GM23338 (cell line): ENCODE data around the gene TTC28. TPM values are rescaled to one million over a fixed set of nuclear protein-coding genes. Genes with fewer than 3 reads are reported as not detected.

Source experiments
- ATAC-seq: fragments of 200-7000 bp; cut with Tn5 transposase; 3 replicates; pipeline ENCODE4 v1.9.1; 2020
- DNase-seq: peaks from one replicate; pipeline ENCODE4 v3.0.0-alpha.2; 2015; ENCODE audit warnings: low spot score
- H2AFZ ChIP-seq: fragments of 200-600 bp; sonication (generic); 2 replicates; pipeline ENCODE4 v1.8.0; 2016; ENCODE audit warnings: antibody characterized with exemption, mild to moderate bottlenecking, moderate library complexity
- H3F3A ChIP-seq: fragments of 200-600 bp; sonication (generic); replicated peaks from 2 replicates; pipeline ENCODE4 v1.8.0; 2017; ENCODE audit warnings: antibody characterized with exemption, mixed run types, low read depth
- H3K27ac ChIP-seq: fragments of 200-600 bp; sonication (generic); 2 replicates; pipeline ENCODE4 v1.6.1; 2016; ENCODE audit warnings: low read depth
- H3K27me3 ChIP-seq: fragments of 200-600 bp; sonication (generic); 2 replicates; pipeline ENCODE4 v1.8.0; 2016; ENCODE audit warnings: mild to moderate bottlenecking, mixed run types, moderate library complexity; ENCODE audit not compliant: insufficient read depth
- H3K36me3 ChIP-seq: fragments of 200-600 bp; sonication (generic); 2 replicates; pipeline ENCODE4 v1.8.0; 2016; ENCODE audit warnings: mild to moderate bottlenecking; ENCODE audit not compliant: insufficient read depth
- H3K4me1 ChIP-seq: fragments of 200-600 bp; sonication (generic); 2 replicates; pipeline ENCODE4 v1.8.0; 2016; ENCODE audit warnings: mild to moderate bottlenecking, moderate library complexity; ENCODE audit not compliant: insufficient read depth
- H3K4me2 ChIP-seq: fragments of 200-600 bp; sonication (generic); 2 replicates; pipeline ENCODE4 v1.7.1; 2017; ENCODE audit warnings: mixed run types
- H3K4me3 ChIP-seq: fragments of 200-600 bp; sonication (generic); 2 replicates; pipeline ENCODE4 v1.6.1; 2016; ENCODE audit warnings: mixed run types
- H3K79me2 ChIP-seq: fragments of 200-600 bp; sonication (generic); replicated peaks from 2 replicates; pipeline ENCODE4 v1.8.0; 2017; ENCODE audit warnings: mild to moderate bottlenecking; ENCODE audit not compliant: insufficient read depth
- H3K9me2 ChIP-seq: fragments of 200-600 bp; sonication (generic); 2 replicates; pipeline ENCODE4 v1.8.0; 2017; ENCODE audit not compliant: insufficient read depth
- H4K20me1 ChIP-seq: fragments of 200-600 bp; sonication (generic); replicated peaks from 2 replicates; pipeline ENCODE4 v1.8.0; 2017; ENCODE audit warnings: mild to moderate bottlenecking; ENCODE audit not compliant: insufficient read depth
- H3K27ac Mint-ChIP-seq: 2 replicates; pipeline ENCODE4 v1.8.0; 2020; ENCODE audit warnings: inconsistent platforms, mild to moderate bottlenecking, moderate library complexity, mixed read lengths
- H3K27me3 Mint-ChIP-seq: 3 replicates; pipeline ENCODE4 v1.8.0; 2022; ENCODE audit warnings: low read depth, mild to moderate bottlenecking, moderate library complexity, mixed read lengths, inconsistent platforms; ENCODE audit not compliant: insufficient read depth, poor library complexity
- H3K36me3 Mint-ChIP-seq: 3 replicates; pipeline ENCODE4 v1.8.0; 2021; ENCODE audit warnings: low read depth, mild to moderate bottlenecking, inconsistent platforms, moderate library complexity, mixed read lengths
- H3K4me1 Mint-ChIP-seq: 3 replicates; pipeline ENCODE4 v1.8.0; 2020; ENCODE audit warnings: mild to moderate bottlenecking, inconsistent platforms, mixed read lengths
- H3K4me3 Mint-ChIP-seq: 3 replicates; pipeline ENCODE4 v1.8.0; 2021; ENCODE audit warnings: moderate library complexity, mild to moderate bottlenecking, inconsistent platforms, mixed read lengths
- H3K9me3 Mint-ChIP-seq: 3 replicates; pipeline ENCODE4 v1.8.0; 2020; ENCODE audit warnings: moderate library complexity, mild to moderate bottlenecking, inconsistent platforms, mixed read lengths
- ETS1 ChIP-seq: IDR thresholded peaks from 2 replicates; pipeline ENCODE4 v1.6.1; 2016; ENCODE audit warnings: antibody characterized with exemption
- NANOG ChIP-seq: IDR thresholded peaks from 2 replicates; pipeline ENCODE4 v1.6.1; 2016; ENCODE audit warnings: antibody characterized with exemption, borderline replicate concordance
- ZNF462 ChIP-seq: fragments of 250-450 bp; sonication (Bioruptor Pico); IDR thresholded peaks from 2 replicates; pipeline ENCODE4 v1.5.0; 2020; ENCODE audit warnings: mild to moderate bottlenecking, moderate library complexity
- polyA plus RNA-seq: library from polyadenylated mRNA; unstranded; fragments of >200 nt; fragmentation: Nextera tagmentation; extraction: Ambion mirVana; gene quantifications from 2 replicates; pipeline ENCODE4 v1.2.1, GENCODE V29; 2016
- total RNA-seq: library from RNA; depleted of rRNA; stranded (reverse); fragments of >200 nt; shearing (Covaris generic); gene quantifications from 2 replicates; pipeline ENCODE4 v1.2.3, GENCODE V29; 2014

The TTC28 gene
- total and polyA plus RNA-seq, 2 experiments from 2014 or later, result 4.5 to 16.1 TPM

- ATAC-seq (no peak), DNase-seq (no peak)
- Histone ChIP-seq H4K20me1 (no peaks in the 10 kb centered on the region), H2AFZ (no peak overlapping the region), H3K27me3 (no peaks in the 10 kb centered on the region), H3K4me2 (no peak overlapping the region), H3K36me3 (no peaks in the 10 kb centered on the region), H3F3A (no peaks in the 10 kb centered on the region), H3K27ac (no peak overlapping the region), H3K9me2 (no peaks in the 10 kb centered on the region), H3K4me1 (peaks cover 15% of the 10 kb centered on the region), H3K4me3 (no peak overlapping the region), H3K79me2 (no peaks in the 10 kb centered on the region)
- Mint-ChIP-seq H3K9me3 (no peaks in the 10 kb centered on the region), H3K4me1 (peaks cover 11% of the 10 kb centered on the region; the same call in 2 of the 3 replicates), H3K4me3 (no peak overlapping the region), H3K27me3 (peaks cover 3% of the 10 kb centered on the region), H3K27ac (no peak overlapping the region), H3K36me3 (no peaks in the 10 kb centered on the region)
- TF ChIP-seq ETS1, result no peak
Measured at GRCh38 chr22:28250036-28250695, 429.5 kb downstream of the TTC28 start.

GRCh38 chr22:28249402-28249801 lies 430.2 kb downstream of the TTC28 start:
- Histone ChIP-seq H3F3A (no peaks in the 10 kb centered on the region), H3K27me3 (no peaks in the 10 kb centered on the region), H3K36me3 (no peaks in the 10 kb centered on the region), H3K4me3 (no peak overlapping the region), H3K4me2 (no peak overlapping the region), H2AFZ (no peak overlapping the region), H3K9me2 (no peaks in the 10 kb centered on the region), H3K27ac (no peak overlapping the region), H4K20me1 (no peaks in the 10 kb centered on the region), H3K79me2 (no peaks in the 10 kb centered on the region), H3K4me1 (peaks cover 15% of the 10 kb centered on the region)
- ATAC-seq (no peak), DNase-seq (no peak)
- H3K4me3 Mint-ChIP-seq, result no peak overlapping the region
- H3K27me3 Mint-ChIP-seq, result peaks cover 3% of the 10 kb centered on the region
- H3K4me1 Mint-ChIP-seq, result peaks cover 15% of the 10 kb centered on the region; the same call in 2 of the 3 replicates
- TF ChIP-seq ZNF462 (CRISPR knock-in tag) (no peak), NANOG (no peak)
- H3K9me3 Mint-ChIP-seq, result no peaks in the 10 kb centered on the region
- H3K27ac Mint-ChIP-seq, result no peak overlapping the region
- H3K36me3 Mint-ChIP-seq, result no peaks in the 10 kb centered on the region
